Psoas muscle (tissue), 8 donors: ENCODE data around the gene BUD31. TPM values are rescaled to one million over a fixed set of nuclear protein-coding genes. Genes with fewer than 3 reads are reported as not detected.

ENCODE experiments used
- ATAC-seq, 4 donors: fragments of 200-7000 bp; cut with Tn5 transposase; one replicate each; pipeline ENCODE4 v1.9.1; 2020; ENCODE audit warnings: moderate library complexity in 3 of 4, mild to moderate bottlenecking in 2 of 4
- DNase-seq, 2 donors: peaks; one replicate each; pipeline ENCODE4 v3.0.0-alpha.2; 2020
- H3K27ac ChIP-seq: fragments of 200-600 bp; one replicate; pipeline ENCODE4 v1.8.0; 2022
- H3K27me3 ChIP-seq, 3 donors: fragments of 200-600 bp in 1 of 3; one replicate each; pipeline versions ENCODE4 v1.6.1 to v1.8.0; 2013 to 2022; ENCODE audit warnings: low read length in 2 of 3, mild to moderate bottlenecking in 2 of 3, moderate library complexity in 1 of 3; ENCODE audit not compliant: insufficient read depth in 3 of 3
- H3K36me3 ChIP-seq, 2 donors: fragments of 200-600 bp in 1 of 2; one replicate each; pipeline versions ENCODE4 v1.6.1 to v1.8.0; 2013 to 2022; ENCODE audit warnings: low read depth in 1 of 2, mild to moderate bottlenecking in 1 of 2, moderate library complexity in 1 of 2; ENCODE audit not compliant: insufficient read depth in 1 of 2
- H3K4me1 ChIP-seq: fragments of 200-600 bp; one replicate; pipeline ENCODE4 v1.8.0; 2022
- H3K4me3 ChIP-seq: fragments of 200-600 bp; one replicate; pipeline ENCODE4 v1.8.0; 2022; ENCODE audit warnings: mild to moderate bottlenecking
- H3K9me3 ChIP-seq: fragments of 200-600 bp; one replicate; pipeline ENCODE4 v1.8.0; 2022
- WGBS, 3 donors: extraction: QIAGEN DNeasy Blood & Tissue Kit; methylation state at CpG; one replicate each; pipeline versions ENCODE4 v1.1.6 to v1.1.7; 2013; 5-methylcytosine and 5-hydroxymethylcytosine counted together
- intact Hi-C, 2 donors: fragments of 100-400 bp; cut with DNase I; formaldehyde crosslinking; loops; one replicate each; pipeline versions ENCODE4 v1.11.0 to v1.14.2; 2022
- polyA plus RNA-seq, 3 donors: library from polyadenylated mRNA; stranded (reverse); fragments of 200-250 nt; gene quantifications; one replicate each; pipeline ENCODE4 v1.2.3, GENCODE V29; 2013
- total RNA-seq, 4 donors: library from RNA; stranded (reverse); fragmentation: NEBNext Ultra II Directional in 2 of 4; extraction: Animal tissue kit (Norgen Biotek cat#: 25700) in 2 of 4; gene quantifications; one replicate each; pipeline versions ENCODE4 v1.2.1 to v1.2.4, GENCODE V29; 2021 to 2023
- TF ChIP-seq, protein P1 (sequence below): fragments of 200-600 bp; IDR thresholded peaks from one replicate; pipeline ENCODE4 v1.8.0; 2022; ENCODE audit warnings: antibody characterized with exemption
- donor health status: healthy with polysubstance abuse.
- donor health status: DM: no; HTN: no; CAD: no; lungs with moderate emphysema.
- donor health status: Bipolar disorder and iron deficiency.
- donor health status: healthy.
- donor health status: DM: yes; HTN: yes; CAD: no.
- donor health status: DM: no; HTN: no; CAD: no.
- donor health status: DM: no; HTN: no; CAD: no.
- donor health status: DM: yes; HTN: yes; CAD: no.

The BUD31 gene
- total and polyA plus RNA-seq, 7 donors: 30.2 to 115 (median 46.8) TPM

DNA sequence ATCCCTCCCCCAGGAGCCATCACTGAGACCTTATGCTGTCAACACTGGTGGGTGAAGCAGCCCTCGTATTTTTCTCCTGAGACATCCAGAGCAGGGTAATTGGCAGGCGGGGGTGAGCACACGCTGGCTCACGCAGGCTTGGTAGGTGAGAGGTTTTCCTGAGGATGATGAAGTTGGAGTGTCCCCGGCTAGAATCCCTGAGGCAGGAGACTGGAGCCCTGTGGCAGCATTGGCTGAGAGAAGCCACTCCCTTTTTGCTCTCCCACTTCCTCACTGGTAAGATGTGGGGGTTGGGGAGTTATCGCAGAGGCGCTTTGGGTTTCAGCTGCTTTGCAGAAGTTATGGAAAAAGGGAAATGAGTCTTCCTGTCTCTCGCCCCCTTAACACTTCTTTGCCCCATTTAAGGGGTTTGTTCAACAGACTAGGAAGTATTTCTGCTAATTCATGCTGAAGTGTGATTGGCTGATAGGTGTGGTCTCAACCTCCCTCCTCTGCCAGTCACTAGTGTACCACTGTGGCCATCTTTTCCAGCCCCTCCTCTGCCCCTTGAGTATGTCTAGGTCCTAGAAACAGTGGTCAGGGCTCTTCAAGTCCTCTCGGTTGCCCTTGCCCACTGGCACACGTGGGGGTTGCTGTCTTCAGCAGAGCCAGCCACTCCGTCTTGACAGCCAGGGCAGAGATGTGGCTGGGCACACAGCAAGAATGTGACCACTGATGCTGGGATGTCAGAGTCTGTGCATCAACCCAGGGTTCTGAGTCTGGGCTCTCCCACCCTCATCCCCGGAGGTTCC lies 28.5 kb upstream of the BUD31 start:
- DNase-seq (no peak), ATAC-seq (peak in 2 of 4 donors; percentile 21 to 39)
- TF ChIP-seq, protein P1, sequence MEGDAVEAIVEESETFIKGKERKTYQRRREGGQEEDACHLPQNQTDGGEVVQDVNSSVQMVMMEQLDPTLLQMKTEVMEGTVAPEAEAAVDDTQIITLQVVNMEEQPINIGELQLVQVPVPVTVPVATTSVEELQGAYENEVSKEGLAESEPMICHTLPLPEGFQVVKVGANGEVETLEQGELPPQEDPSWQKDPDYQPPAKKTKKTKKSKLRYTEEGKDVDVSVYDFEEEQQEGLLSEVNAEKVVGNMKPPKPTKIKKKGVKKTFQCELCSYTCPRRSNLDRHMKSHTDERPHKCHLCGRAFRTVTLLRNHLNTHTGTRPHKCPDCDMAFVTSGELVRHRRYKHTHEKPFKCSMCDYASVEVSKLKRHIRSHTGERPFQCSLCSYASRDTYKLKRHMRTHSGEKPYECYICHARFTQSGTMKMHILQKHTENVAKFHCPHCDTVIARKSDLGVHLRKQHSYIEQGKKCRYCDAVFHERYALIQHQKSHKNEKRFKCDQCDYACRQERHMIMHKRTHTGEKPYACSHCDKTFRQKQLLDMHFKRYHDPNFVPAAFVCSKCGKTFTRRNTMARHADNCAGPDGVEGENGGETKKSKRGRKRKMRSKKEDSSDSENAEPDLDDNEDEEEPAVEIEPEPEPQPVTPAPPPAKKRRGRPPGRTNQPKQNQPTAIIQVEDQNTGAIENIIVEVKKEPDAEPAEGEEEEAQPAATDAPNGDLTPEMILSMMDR: no peak
- H3K9me3 ChIP-seq: no peaks in the 10 kb centered on the region
- peak overlapping the region; percentile 36 for H3K4me3 ChIP-seq
- intact Hi-C loops: no loop called here
- peaks cover 3% of the 10 kb centered on the region for H3K4me1 ChIP-seq
- 57 to 65% (median 57%) methylated on average over 12 of the region's 12 CpGs for WGBS, 3 donors
- H3K27ac ChIP-seq: peak overlapping the region; percentile 72
- peaks cover 0 to 8% of the 10 kb centered on the region in 2 donors for H3K36me3 ChIP-seq
- H3K27me3 ChIP-seq: no peaks in the 10 kb centered on the region

DNA sequence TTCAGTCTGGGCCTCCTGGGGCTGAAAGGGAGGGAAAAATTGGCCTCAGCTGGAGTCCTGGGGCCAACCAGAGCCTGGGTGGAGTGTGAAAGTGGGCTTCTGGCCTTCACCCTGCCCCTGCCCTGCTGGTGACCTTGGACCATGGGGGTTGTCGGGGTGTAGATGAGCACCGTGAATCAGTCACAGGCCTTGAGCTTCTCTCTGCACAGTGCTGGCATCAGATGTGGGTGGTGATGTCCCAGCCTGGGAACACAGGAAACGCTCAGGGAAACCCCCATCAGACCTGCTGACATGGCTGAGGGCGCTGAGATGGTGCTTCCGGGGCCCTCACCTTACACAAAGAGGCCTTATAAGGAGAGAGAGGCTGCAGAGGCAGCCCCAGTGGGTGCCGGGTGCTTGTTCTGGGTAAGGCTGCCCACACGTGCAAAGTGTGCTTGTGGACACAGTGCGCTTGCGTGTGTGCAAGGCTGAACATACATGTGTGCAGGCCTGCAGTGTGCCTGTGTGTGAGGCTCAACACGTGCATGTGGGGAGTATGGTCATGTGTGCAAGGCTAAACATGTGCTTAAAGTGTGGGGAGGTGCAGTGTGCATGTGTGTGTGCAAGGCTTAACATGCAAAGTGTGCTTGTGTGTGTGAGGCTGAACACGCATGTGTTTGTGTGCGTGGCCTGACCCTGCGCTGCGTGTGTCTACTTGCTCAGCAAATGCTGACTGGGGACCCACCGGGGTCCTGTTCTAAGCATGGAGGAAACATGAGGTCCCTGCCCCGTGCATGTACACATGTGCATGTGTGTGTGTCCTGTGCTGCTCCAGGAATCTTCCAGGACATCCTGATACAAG lies 27.7 kb upstream of the BUD31 start:
- intact Hi-C loops: no loop called here
- Histone ChIP-seq H3K27ac (no peak overlapping the region), H3K36me3 (peaks cover 0 to 8% of the 10 kb centered on the region in 2 donors), H3K9me3 (no peaks in the 10 kb centered on the region), H3K27me3 (no peaks in the 10 kb centered on the region), H3K4me3 (no peak overlapping the region), H3K4me1 (peaks cover under 1% of the 10 kb centered on the region)
- TF ChIP-seq, protein P1: no peak
- peak in 3 of 4 donors; percentile 12 to 19 (median 17) for ATAC-seq
- WGBS, 3 donors: 70 to 77% (median 76%) methylated on average over 16 of the region's 16 CpGs
- DNase-seq: no peak

DNA sequence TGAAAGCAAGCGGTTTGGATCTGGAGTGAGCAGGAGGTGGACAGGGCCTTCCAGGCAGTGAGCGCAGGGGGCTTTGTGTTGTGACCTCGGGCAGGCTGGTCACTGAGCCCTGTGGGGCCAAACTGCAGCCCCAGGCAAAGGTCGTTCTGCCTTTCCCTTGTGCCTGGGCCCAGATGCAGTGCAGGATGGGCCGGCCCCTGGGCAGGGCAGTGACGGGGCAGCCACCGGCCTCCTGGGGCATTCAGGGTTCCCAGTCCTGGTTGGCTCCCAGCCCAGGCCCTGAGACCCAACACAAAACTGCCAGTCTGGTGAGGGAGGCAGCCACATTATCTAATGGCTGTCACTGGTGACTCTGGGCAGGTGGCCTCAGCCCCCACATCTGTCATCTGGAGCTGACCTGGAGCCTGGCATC lies 27.1 kb upstream of the BUD31 start:
- intact Hi-C loops: no loop called here
- peaks cover 0 to 13% of the 10 kb centered on the region in 2 donors for H3K36me3 ChIP-seq
- H3K27me3 ChIP-seq: no peaks in the 10 kb centered on the region
- 65 to 73% (median 67%) methylated on average over 7 of the region's 7 CpGs for WGBS, 3 donors
- no peak overlapping the region for H3K27ac ChIP-seq
- TF ChIP-seq, protein P1: no peak
- H3K4me1 ChIP-seq: no peaks in the 10 kb centered on the region
- H3K4me3 ChIP-seq: no peak overlapping the region
- DNase-seq (no peak), ATAC-seq (no peak)
- no peaks in the 10 kb centered on the region for H3K9me3 ChIP-seq

DNA sequence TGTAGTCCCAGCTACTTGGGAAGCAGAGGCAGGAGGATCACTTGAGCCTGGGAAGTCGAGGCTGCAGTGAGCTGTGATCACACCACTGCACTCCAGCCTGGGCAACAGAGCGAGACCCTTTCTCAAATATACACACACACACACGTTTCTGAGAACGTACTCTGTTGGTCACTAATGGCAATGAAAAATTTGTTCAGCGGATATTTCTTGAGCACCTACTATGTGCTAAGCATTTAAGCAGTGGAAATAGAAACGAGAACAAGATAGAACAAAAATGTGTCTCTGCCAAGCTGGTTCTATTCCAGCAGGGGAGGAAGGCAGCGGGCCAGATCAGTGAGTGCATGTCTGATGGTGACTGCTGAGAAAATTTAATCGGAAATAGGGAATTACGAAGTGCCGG lies 25.6 kb upstream of the BUD31 start:
- H3K4me1 ChIP-seq: no peaks in the 10 kb centered on the region
- 89 to 90% (median 90%) methylated on average over 10 of the region's 10 CpGs for WGBS, 3 donors
- no peak overlapping the region for H3K27ac ChIP-seq
- H3K36me3 ChIP-seq: peaks cover 0 to 18% of the 10 kb centered on the region in 2 donors
- no peaks in the 10 kb centered on the region for H3K9me3 ChIP-seq
- no peak for DNase-seq
- TF ChIP-seq, protein P1: no peak
- ATAC-seq: no peak
- intact Hi-C loops: no loop called here
- no peaks in the 10 kb centered on the region for H3K27me3 ChIP-seq
- H3K4me3 ChIP-seq: no peak overlapping the region
